ENCODE results near the gene USPL1.

DNA sequence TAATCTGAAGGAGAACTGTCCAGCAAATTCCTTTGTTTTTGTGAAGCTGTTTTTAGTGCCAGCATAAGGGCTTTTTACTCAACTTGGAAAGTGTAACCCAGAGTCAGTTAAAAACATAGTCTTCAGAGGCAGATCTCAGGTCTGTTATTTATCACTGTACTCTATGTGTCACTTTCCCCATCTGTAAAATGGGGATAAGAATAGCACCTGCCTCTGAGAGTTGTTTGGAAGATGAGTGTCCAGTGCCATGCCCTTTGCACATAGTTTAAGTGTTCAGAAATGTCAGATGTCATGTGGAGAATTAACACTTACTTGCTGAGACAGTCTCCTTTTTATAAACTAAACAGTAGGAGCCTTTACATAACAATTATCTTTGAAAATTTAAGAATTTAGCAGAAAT is 27.9 kb downstream of the USPL1 start:
- TF ChIP-seq EZH2phosphoT487 (IDR thresholded peaks at IDR 0.05; ENCODE audit: insufficient read depth, low read depth) (no peak), EZH2 (IDR thresholded peaks at IDR 0.05; ENCODE audit: insufficient read depth, poor library complexity, severe bottlenecking) (no peak)
